HG02885 (cell line): ENCODE results near the gene S100A3.
"Not testable (repeated sequence)": the region's sequence is repeated elsewhere in the genome, so short reads cannot be mapped to it uniquely, and the experiment has no call there.

ENCODE experiments used
- ATAC-seq: cut with Tn5 transposase; IDR thresholded peaks from one replicate; pipeline ENCODE4 v1.9.1; 2021; ENCODE audit warnings: mild to moderate bottlenecking; ENCODE audit not compliant: unreplicated experiment, poor library complexity

Gene S100A3

DNA sequence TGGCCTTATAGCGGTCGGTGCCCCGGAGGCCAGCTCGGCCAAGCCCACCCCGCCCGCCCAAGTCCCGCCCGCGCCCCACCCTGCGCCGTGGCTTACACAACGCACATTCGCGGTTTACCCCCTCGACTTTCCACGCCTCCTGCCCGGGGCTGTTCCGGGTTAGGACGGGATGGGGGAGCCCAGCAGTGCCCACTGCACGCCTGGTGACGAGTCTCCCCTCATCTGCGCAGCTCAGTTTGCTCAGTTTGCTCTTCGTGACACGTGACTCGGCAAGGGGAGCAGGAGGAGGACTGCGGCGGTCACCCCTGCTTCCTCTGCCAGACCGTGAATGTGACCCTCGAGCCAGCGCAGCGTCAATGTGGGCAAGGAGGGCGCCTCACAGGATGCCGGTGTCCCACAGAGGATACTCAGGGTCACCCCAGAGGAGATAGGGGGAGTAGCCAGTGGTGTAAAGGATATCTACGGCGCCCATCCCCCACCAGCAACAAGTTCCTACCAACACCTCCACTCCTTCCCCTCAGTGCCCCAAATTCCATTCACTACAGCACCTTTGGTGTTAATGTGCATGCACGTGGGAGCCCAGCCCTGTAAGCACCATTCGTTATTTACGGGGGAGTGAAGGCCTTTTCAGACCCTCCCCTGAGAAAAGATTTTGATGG, 12.9 kb downstream of the S100A3 start:
- ATAC-seq: no peak

DNA sequence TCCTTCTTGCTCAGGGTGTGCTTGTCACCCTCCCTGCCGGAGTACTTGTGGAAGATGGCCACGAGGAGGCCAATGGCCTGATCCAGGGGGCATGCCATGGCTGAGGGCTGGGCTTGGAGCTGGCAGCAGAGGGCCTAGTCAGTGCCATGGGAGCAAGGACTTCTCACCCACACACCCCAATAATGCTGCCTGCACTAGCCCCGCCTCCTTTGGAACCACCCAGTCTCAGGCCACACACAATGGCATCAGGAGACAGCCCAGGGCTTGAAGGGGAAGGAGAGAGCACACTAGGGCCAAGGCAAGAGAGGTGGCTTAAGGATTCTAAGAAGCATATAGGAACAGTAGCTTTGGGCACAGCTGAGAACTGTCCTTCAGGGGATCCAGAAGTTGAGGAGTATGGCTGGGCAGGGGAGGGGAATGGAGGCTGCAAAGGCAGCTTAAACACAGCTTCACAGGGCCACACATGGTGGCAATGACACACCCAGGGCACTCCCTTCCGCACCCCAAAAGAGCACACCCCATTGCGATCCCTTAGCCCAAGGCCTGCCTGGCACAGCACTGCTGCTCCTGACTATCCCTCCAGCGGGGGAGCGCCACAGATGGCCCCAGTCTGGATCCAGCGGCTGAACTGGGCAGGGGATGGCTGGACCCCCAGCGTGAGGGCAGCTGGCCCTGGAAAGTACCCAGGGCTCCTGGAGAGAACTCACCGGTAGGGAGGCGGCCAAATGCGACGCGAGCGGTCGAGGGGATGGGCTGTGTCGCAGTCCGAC, 13.6 kb downstream of the S100A3 start, which contains the start of gene S100A6:
S100A6 (minus strand) TSS at position 750 of the 770 bp plus-strand sequence; CDS start at position 98, 652 bp downstream.
- no peak for ATAC-seq

GRCh38 chr1:153534925-153535241, 14.2 kb downstream of the S100A3 start:
- no peak for ATAC-seq

- ATAC-seq: no peak
These were observed 14.7 kb downstream of the S100A3 start for GRCh38 chr1:153534226-153534924.

DNA sequence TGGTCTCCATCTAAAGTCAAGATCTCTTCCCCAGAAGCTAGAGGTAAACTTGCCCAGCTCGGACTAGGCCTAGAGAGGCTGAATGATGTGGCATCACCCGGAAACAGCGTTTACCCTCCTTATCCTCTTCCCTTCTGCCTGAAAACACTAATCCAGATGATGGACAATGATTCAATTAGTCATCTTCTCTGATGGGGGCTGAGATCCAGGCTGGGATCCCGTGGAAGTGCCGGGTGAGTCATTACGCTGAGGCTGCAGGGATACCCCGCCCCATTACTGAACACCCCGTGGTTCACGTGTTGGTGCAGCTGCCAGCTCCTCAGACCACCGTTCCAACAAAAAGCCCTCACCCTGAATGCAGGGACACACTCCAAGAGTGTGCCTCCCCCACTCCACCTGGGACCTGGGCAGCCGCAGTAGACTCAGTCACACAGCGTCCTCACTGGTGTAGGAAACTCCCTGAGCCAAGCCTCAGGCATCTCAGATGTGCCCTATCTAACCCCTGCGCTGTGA, 15.3 kb downstream of the S100A3 start:
- ATAC-seq: no peak

DNA sequence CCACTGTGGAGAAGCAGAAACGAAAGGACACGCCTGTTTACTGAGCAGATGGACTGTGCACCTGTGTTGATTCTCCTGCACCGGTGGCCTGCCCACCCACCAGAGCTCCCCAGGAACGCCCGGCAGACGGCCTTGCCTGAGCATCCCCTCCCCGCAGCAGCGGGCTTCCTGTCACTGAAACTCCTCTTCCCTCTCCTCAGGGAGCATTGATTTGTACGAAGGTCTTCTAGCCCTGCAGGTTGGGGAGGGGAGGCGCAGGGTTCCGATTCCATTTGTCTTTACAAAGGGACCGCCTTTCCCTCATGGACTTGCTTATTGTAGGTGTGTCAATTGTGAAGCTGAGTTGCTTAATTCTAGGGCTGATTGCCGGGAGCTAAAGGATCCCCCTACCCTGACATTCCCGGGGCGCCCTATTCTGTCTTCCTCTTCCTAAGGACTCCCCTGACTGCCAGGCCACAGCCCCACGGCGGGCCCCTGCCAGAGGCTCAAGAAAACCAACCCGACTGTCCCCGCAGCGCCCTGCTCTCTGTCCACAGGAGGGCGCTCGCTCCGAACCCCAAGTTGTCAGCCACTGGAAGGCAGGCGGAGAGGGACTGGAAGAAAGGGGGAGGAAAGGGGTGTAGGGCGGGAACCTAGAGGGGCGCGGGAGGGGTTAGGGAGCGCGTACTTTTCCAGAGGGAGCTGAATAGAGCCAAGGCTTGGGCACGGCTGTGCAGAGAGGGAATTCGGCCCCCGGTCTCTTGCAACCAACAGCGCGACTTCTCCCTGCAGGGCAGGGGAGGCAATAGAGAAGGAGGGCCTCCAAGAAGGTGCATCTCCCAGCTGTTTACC, 16.1 kb downstream of the S100A3 start:
- no peak for ATAC-seq

DNA sequence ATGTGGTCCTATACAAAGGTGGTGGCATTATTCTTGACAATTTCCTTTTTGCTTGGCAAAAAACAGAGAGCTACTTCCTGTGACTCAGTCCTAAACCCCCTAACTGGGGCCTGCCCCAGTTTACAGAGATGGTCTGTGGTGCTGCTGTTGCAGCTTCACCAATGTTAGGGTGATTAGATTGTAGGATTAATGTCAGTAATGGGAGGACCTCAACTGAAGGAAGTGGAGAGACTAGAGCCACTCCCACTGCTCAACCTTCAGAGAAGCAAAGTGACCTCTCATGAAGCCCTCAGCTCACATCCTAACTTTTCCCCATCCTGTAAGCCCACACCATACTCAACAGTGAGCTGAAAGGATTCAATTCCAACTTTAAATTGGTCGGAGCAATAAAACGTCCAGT, 16.9 kb downstream of the S100A3 start:
- ATAC-seq: no peak

- no peak for ATAC-seq
These were observed 17.4 kb downstream of the S100A3 start for GRCh38 chr1:153531638-153532037.

- no peak for ATAC-seq
These were observed 21.4 kb downstream of the S100A3 start for GRCh38 chr1:153527683-153528040.

DNA sequence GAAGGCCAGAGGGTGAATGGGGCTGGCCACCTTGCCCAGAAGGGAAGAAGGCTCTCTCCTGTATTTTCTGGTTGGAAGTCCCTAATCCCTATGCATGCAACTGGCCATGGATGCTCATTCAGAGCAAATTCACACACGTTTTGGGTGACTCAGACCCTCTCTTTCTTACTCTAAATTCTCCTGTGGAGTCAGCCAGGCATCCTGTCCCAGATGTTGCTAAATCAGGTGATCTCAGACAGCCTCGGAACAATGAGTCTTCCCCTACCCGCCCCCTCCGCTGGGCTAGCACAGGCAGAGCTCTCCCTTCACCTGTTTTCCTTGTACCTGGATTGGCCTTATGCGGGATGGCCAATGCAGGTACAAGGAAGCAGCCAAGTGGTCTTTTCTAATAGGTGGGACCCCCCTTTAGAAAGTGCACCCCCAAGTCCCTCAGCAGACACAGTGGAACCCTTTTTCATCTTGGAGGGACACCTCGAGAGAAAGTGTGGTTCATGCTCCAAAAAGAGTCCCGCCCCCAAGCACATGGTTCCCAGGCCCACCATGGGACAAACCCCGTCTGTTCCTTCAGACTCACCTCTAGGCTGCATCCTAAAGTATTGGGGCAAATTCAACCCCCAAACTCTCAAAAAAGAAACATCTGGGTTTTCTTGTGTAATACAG, 21.9 kb downstream of the S100A3 start:
- no peak for ATAC-seq

DNA sequence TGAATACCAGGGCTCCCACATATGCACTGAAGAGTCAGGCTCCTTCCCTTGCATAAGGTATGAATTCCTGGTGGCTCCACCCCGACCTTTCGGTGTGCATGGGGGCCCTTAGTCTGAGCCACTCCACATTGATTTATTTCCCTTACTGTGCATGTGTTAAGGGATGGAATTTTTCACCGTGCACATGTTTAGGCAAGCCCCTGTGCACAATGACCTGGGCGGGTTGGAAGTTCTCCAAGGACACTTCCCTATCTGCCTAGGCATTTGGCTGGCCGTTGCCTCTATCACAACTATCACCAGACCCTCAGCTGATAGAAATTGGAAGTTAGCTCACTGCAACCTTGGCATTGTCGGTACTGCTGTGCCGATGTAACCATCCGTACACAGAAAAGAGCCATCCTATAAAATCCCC, 22.9 kb downstream of the S100A3 start:
- ATAC-seq: no peak

DNA sequence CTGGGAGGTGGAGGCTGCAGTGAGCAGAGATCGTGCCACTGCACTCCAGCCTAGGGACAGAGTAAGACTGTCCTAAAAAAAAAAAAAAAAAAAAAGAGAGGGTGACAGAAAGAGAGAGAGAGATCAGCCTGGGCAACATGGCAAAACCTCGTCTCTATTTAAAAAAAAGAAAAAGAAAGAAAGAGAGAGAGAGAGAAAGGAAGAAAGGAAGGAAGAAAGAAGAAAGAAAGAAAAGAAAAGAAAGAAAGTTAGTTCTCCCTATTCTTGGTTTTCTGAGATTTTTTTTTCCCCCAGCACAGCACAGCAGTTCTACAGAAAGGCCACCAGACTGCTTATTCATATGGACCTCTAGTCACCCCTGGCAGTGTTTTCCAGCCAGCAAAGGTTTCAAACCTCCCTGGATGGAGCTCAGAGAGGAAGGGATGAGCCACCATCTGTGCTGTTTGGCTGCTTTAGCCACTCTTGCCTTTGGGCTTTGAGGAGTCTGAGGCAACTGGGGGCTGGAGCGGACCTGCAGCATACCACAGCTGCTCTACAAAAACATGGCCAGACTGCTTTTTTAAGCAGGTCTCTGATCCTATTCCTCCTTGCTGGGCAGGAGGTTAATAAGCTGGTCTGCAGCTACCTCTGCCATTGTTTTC, 23.9 kb downstream of the S100A3 start:
- ATAC-seq: no peak

GRCh38 chr1:153522353-153523048, 26.6 kb downstream of the S100A3 start:
- ATAC-seq: not testable (repeated sequence)

GRCh38 chr1:153521808-153522207, 27.2 kb downstream of the S100A3 start:
- ATAC-seq: not testable (repeated sequence)

DNA sequence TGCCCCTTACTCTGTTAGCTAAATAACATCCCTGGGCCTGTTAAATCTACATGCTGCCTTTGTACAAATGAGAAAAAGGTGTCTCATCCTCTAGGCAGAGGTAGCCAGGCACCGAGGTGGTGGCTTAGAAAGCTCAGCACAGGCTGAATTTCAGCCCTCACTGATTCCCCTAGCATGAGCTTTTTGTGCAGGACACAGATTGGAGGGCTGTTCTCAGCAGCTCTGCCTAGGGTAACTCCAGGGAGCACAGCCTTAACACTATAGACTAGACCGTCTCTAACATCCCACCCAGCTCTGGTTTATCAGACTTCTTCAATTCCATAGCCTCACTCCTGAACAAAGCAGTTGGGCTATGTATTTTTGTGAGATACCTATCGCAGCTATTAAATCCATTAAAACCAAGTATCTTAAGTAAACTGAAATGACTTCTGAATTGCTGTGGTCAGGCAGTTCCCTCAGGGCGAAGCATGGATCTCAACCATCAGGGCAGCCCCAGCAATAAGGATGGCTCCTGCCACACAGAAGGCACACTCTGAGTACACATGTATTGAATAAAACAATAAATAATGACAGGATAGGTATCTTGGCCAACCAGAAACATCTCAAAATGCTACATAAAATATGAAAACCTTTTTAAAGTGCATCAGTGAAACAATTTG, 28.1 kb downstream of the S100A3 start:
- ATAC-seq: no peak

DNA sequence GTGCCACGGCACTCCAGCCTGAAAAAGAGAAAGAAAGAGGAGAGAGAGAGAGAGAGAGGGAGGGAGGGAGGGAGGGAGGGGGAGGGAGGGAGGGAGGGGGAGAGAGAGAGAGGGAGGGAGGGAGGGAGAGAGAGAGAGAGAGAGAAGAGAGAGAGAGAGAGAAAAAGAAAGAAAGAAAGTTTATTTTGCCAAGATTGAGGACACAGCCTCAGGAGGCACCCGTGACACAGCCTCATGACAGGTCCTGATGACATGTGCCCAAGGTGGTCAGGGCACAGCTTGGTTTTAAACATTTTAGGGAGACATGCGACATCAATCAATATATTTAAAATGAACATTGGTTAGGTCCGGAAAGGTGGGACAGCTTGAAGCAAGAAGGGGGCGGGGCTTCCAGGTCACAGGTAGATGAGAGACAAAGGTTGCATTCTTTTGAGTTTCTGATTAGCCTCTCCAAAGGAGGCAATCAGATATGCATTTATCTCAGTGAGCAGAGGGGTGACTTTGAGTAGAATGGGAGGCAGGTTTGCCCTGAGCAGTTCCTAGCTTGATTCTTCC, 28.8 kb downstream of the S100A3 start:
- ATAC-seq: not testable (repeated sequence)

DNA sequence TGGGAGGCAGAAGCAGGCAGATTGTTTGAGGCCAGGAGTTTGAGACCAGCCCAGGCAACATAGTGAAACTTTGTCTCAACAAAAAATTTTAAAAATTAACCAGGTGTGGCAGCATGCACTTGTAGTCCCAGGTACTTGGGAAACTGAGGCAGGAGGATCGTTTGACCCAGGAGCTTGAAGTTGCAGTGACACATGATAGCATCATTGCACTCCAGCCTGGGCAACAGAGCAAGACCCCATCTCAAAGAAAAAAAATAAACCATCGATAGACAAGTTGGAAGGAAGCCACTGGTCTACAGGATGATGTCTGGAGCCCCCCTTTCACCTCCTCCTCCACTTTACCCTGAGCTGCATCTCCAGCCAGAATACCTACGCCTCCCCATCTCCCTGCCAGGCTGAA, 29.8 kb downstream of the S100A3 start:
- ATAC-seq: no peak
